Central memory CD8-positive, alpha-beta T cell (primary cell): ENCODE results near the gene USP12.

Experiments
- ATAC-seq: fragments of 150-1000 bp; cut with Tn5 transposase; replicated peaks from 2 replicates; pipeline ENCODE4 v1.10.0; 2022; ENCODE audit warnings: mild to moderate bottlenecking, moderate FRiP score, moderate number of reproducible peaks; ENCODE audit not compliant: poor library complexity, severe bottlenecking; ENCODE audit errors: extremely low read depth
- DNase-seq, 2 donors: peaks; one replicate each; pipeline ENCODE4 v3.0.0; 2021; ENCODE audit warnings: low spot score in 2 of 2
- H3K27ac Mint-ChIP-seq: one replicate; pipeline ENCODE4 v1.8.0; 2022; ENCODE audit warnings: low read depth, mild to moderate bottlenecking, moderate library complexity, mixed read lengths
- H3K27me3 Mint-ChIP-seq: one replicate; pipeline ENCODE4 v1.8.0; 2022; ENCODE audit warnings: mixed read lengths
- H3K36me3 Mint-ChIP-seq: one replicate; pipeline ENCODE4 v1.8.0; 2022; ENCODE audit warnings: mild to moderate bottlenecking, moderate library complexity, mixed read lengths; ENCODE audit not compliant: insufficient read depth
- H3K4me1 Mint-ChIP-seq: one replicate; pipeline ENCODE4 v1.8.0; 2022; ENCODE audit warnings: mixed read lengths
- H3K4me3 Mint-ChIP-seq: one replicate; pipeline ENCODE4 v1.8.0; 2022; ENCODE audit warnings: mild to moderate bottlenecking, moderate library complexity, mixed read lengths
- H3K9me3 Mint-ChIP-seq: one replicate; pipeline ENCODE4 v1.8.0; 2022; ENCODE audit warnings: mixed read lengths

The USP12 gene

GRCh38 chr13:27177852-27178251, 6.2 kb upstream of the USP12 start:
- peaks cover 5% of the 10 kb centered on the region for H3K4me1 Mint-ChIP-seq
- no peak overlapping the region for H3K27ac Mint-ChIP-seq
- H3K27me3 Mint-ChIP-seq: peaks cover 11% of the 10 kb centered on the region
- no peaks in the 10 kb centered on the region for H3K9me3 Mint-ChIP-seq
- no peak overlapping the region for H3K4me3 Mint-ChIP-seq
- no peak for ATAC-seq
- DNase-seq: no peak
- no peaks in the 10 kb centered on the region for H3K36me3 Mint-ChIP-seq

- no peak overlapping the region for H3K4me3 Mint-ChIP-seq
- peaks cover 3% of the 10 kb centered on the region for H3K36me3 Mint-ChIP-seq
- no peaks in the 10 kb centered on the region for H3K9me3 Mint-ChIP-seq
- DNase-seq (no peak), ATAC-seq (no peak)
- H3K27me3 Mint-ChIP-seq: peaks cover under 1% of the 10 kb centered on the region
- peaks cover 14% of the 10 kb centered on the region for H3K4me1 Mint-ChIP-seq
- no peak overlapping the region for H3K27ac Mint-ChIP-seq
Measured at GRCh38 chr13:27176470-27177410, 5.1 kb upstream of the USP12 start.

GRCh38 chr13:27174766-27175455, 3.3 kb upstream of the USP12 start:
- Mint-ChIP-seq H3K4me1 (peaks cover 23% of the 10 kb centered on the region), H3K9me3 (no peaks in the 10 kb centered on the region), H3K27ac (no peak overlapping the region), H3K4me3 (no peak overlapping the region), H3K27me3 (no peaks in the 10 kb centered on the region), H3K36me3 (peaks cover 8% of the 10 kb centered on the region)
- no peak for DNase-seq
- no peak for ATAC-seq

GRCh38 chr13:27172495-27172842, 858 bp upstream of the USP12 start:
- no peak for DNase-seq

GRCh38 chr13:27171827-27172494, 350 bp upstream of the USP12 start:
- Mint-ChIP-seq H3K36me3 (peaks cover 8% of the 10 kb centered on the region), H3K27me3 (no peaks in the 10 kb centered on the region), H3K4me3 (peak overlapping the region; percentile 88), H3K4me1 (peaks cover 42% of the 10 kb centered on the region), H3K9me3 (no peaks in the 10 kb centered on the region), H3K27ac (peak overlapping the region; percentile 96)
- ATAC-seq (peak; percentile 90), DNase-seq (peak; percentile 77 to 88)

More at GRCh38 chr13:27172495-27172842, 858 bp upstream of the USP12 start:
- Mint-ChIP-seq H3K27ac (peak overlapping the region; percentile 96), H3K9me3 (no peaks in the 10 kb centered on the region), H3K27me3 (no peaks in the 10 kb centered on the region), H3K36me3 (peaks cover 8% of the 10 kb centered on the region), H3K4me1 (peaks cover 42% of the 10 kb centered on the region), H3K4me3 (peak overlapping the region; percentile 88)
- no peak for ATAC-seq

GRCh38 chr13:27170516-27171243, 931 bp downstream of the USP12 start:
- Mint-ChIP-seq H3K27ac (peak overlapping the region; percentile 88), H3K9me3 (no peaks in the 10 kb centered on the region), H3K4me3 (peak overlapping the region; percentile 88), H3K36me3 (peaks cover 8% of the 10 kb centered on the region), H3K4me1 (peaks cover 53% of the 10 kb centered on the region), H3K27me3 (no peaks in the 10 kb centered on the region)
- DNase-seq (no peak), ATAC-seq (no peak)

- no peaks in the 10 kb centered on the region for H3K27me3 Mint-ChIP-seq
- H3K27ac Mint-ChIP-seq: peak overlapping the region; percentile 88
- H3K9me3 Mint-ChIP-seq: no peaks in the 10 kb centered on the region
- no peak for DNase-seq
- no peak for ATAC-seq
- H3K4me1 Mint-ChIP-seq: peaks cover 53% of the 10 kb centered on the region
- H3K36me3 Mint-ChIP-seq: peaks cover 8% of the 10 kb centered on the region
- peak overlapping the region; percentile 88 for H3K4me3 Mint-ChIP-seq
Measured at GRCh38 chr13:27170221-27170515, 1.4 kb downstream of the USP12 start.

- H3K4me1 Mint-ChIP-seq: peaks cover 57% of the 10 kb centered on the region
- H3K36me3 Mint-ChIP-seq: peaks cover 8% of the 10 kb centered on the region
- H3K27ac Mint-ChIP-seq: no peak overlapping the region
- no peaks in the 10 kb centered on the region for H3K27me3 Mint-ChIP-seq
- no peaks in the 10 kb centered on the region for H3K9me3 Mint-ChIP-seq
- DNase-seq (no peak), ATAC-seq (no peak)
- H3K4me3 Mint-ChIP-seq: peak overlapping the region; percentile 88
Measured at GRCh38 chr13:27168906-27169657, 2.5 kb downstream of the USP12 start.

- Mint-ChIP-seq H3K4me1 (peaks cover 63% of the 10 kb centered on the region), H3K27me3 (no peaks in the 10 kb centered on the region), H3K27ac (no peak overlapping the region), H3K36me3 (peaks cover 8% of the 10 kb centered on the region), H3K4me3 (no peak overlapping the region), H3K9me3 (no peaks in the 10 kb centered on the region)
- DNase-seq: no peak
- ATAC-seq: no peak
Measured at GRCh38 chr13:27168086-27168485, 3.5 kb downstream of the USP12 start.

- DNase-seq (no peak), ATAC-seq (no peak)
- Mint-ChIP-seq H3K9me3 (no peaks in the 10 kb centered on the region), H3K36me3 (peaks cover 5% of the 10 kb centered on the region), H3K4me3 (no peak overlapping the region), H3K27me3 (no peaks in the 10 kb centered on the region), H3K4me1 (peaks cover 64% of the 10 kb centered on the region), H3K27ac (no peak overlapping the region)
Measured at GRCh38 chr13:27166313-27166712, 5.3 kb downstream of the USP12 start.

GRCh38 chr13:27161980-27162379, 9.6 kb downstream of the USP12 start:
- H3K4me3 Mint-ChIP-seq: no peak overlapping the region
- H3K9me3 Mint-ChIP-seq: no peaks in the 10 kb centered on the region
- peaks cover 68% of the 10 kb centered on the region for H3K4me1 Mint-ChIP-seq
- no peak overlapping the region for H3K27ac Mint-ChIP-seq
- ATAC-seq (no peak), DNase-seq (no peak)
- H3K36me3 Mint-ChIP-seq: no peaks in the 10 kb centered on the region
- no peaks in the 10 kb centered on the region for H3K27me3 Mint-ChIP-seq

GRCh38 chr13:27161423-27161822, 10.2 kb downstream of the USP12 start:
- H3K27ac Mint-ChIP-seq: no peak overlapping the region
- no peak for ATAC-seq
- H3K27me3 Mint-ChIP-seq: no peaks in the 10 kb centered on the region
- DNase-seq: no peak
- no peaks in the 10 kb centered on the region for H3K9me3 Mint-ChIP-seq
- no peaks in the 10 kb centered on the region for H3K36me3 Mint-ChIP-seq
- peaks cover 62% of the 10 kb centered on the region for H3K4me1 Mint-ChIP-seq
- no peak overlapping the region for H3K4me3 Mint-ChIP-seq
